Erythroblast (primary cell): ENCODE data around the gene FBL.

Experiments
- GATA1 ChIP-seq: IDR thresholded peaks from 2 replicates; pipeline ENCODE4 v1.6.1; 2011; ENCODE audit warnings: low read depth, mild to moderate bottlenecking, control low read depth, low read length, moderate library complexity
- POLR2A ChIP-seq: IDR thresholded peaks from 2 replicates; pipeline ENCODE4 v1.6.1; 2011; ENCODE audit warnings: mild to moderate bottlenecking, low read length

- TF ChIP-seq POLR2A (no peak), GATA1 (no peak)
Measured at GRCh38 chr19:39871886-39872866, 26.0 kb upstream of the FBL start.
